Right lobe of liver (tissue), 4 donors: Measurements from ENCODE around the gene TEX44.

Experiments
- CTCF ChIP-seq, 4 donors: fragments of 200-600 bp in 3 of 4; fragments of 450-650 bp in 1 of 4; IDR thresholded peaks; one replicate each; pipeline versions ENCODE4 v1.5.1 to v1.8.0; 2016 to 2022; ENCODE audit warnings: antibody characterized with exemption in 4 of 4, mild to moderate bottlenecking in 2 of 4
- POLR2A ChIP-seq: fragments of 450-650 bp; IDR thresholded peaks from one replicate; pipeline ENCODE4 v1.6.1; 2017; ENCODE audit warnings: antibody characterized with exemption, mild to moderate bottlenecking
- donor health status: DM: no; HTN: no; CAD: no.
- donor health status: DM: no; HTN: no; CAD: no.
- donor health status: DM: no; HTN: yes; CAD: no.

DNA sequence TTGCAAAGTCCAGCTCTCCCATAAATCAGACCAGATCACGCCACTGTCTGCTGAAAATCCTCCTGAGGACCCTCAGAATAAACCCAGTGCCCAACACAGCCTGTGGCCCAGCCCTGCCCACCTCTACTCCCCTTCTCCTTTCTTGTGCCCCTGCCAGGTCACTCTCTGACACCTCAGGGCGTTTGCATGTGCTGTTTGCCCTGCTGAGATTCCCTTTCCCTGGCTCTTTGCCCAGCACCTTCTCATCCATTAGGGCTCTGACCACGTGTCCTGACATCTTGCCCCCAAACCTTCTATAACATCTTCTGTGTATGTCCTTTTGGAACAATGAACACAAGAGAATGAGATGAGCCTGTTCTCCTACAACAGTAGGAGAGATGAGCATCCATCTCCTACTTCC lies 43.9 kb upstream of the TEX44 start:
- TF ChIP-seq POLR2A, result no peak
- no peak for TF ChIP-seq CTCF (IDR thresholded peaks at IDR 0.05)
